ENCODE results near the gene LHPP.

DNA sequence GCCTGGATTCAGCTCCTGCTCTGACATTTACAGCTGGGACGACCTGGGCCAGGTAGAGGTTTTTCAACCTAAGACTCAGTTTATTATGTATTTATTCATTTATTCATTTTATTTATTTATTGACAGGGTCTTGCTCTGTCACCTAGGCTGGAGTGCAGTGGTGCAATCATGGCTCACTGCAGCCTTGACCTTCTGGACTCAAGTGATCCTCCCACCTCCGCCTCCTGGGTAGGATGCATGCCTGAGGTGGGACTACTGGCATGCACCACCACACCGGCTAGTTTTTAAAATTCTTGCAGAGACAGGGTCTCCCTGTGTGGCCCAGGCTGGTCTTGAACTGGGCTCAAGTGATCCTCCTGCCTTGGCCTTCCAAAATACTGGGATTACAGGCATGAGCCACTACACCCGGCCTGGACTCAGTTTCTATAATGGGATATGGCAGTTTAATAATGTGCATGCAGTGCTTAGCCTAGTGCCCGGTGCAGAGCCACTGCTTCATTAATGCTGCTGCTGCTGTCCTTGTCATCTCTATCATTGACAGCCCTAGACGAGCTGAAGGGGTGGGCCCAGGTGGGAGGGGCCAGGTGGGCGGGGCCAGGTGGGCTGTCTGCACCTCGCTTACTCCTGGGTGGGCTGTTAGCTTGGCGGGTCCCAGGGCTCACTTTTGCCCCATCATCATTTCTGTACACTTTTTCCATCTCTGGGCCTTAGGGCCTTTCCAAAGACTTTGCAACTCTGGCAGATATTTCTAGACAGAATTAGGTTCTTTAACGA, 92.6 kb downstream of the LHPP start:
- TF ChIP-seq, protein P1, sequence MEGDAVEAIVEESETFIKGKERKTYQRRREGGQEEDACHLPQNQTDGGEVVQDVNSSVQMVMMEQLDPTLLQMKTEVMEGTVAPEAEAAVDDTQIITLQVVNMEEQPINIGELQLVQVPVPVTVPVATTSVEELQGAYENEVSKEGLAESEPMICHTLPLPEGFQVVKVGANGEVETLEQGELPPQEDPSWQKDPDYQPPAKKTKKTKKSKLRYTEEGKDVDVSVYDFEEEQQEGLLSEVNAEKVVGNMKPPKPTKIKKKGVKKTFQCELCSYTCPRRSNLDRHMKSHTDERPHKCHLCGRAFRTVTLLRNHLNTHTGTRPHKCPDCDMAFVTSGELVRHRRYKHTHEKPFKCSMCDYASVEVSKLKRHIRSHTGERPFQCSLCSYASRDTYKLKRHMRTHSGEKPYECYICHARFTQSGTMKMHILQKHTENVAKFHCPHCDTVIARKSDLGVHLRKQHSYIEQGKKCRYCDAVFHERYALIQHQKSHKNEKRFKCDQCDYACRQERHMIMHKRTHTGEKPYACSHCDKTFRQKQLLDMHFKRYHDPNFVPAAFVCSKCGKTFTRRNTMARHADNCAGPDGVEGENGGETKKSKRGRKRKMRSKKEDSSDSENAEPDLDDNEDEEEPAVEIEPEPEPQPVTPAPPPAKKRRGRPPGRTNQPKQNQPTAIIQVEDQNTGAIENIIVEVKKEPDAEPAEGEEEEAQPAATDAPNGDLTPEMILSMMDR (IDR thresholded peaks at IDR 0.05; ENCODE audit: low read length), result no peak
- TF ChIP-seq EZH2 (IDR thresholded peaks at IDR 0.05; ENCODE audit: borderline replicate concordance, low read length), result no peak
